Stimulated activated CD4-positive, alpha-beta T cell treated with anti-CD3 and anti-CD28 coated beads, Interleukin-1b, Interleukin-23, amount 100 ng/mL, for 24 hours (primary cell): ENCODE results near the gene ZNF277.
A peak's percentile ranks its signal among the peaks of the same experiment; 100 is the strongest.

Experiments
- DNase-seq, 4 experiments: peaks; one replicate each; pipeline ENCODE4 v3.0.0-alpha.2; 2020; ENCODE audit warnings: low read depth in 4 of 4, low spot score in 1 of 4

The ZNF277 gene

GRCh38 chr7:112206238-112206990, at the start of gene ZNF277, which contains the start of gene DOCK4:
Gene ZNF277 (plus strand): TSS chr7:112206695. CDS start chr7:112206717, 22 bp downstream.
Gene DOCK4 (minus strand): TSS chr7:112206399. CDS start chr7:112206138, 261 bp downstream.
- peak; percentile 98 to 99 (median 98) for DNase-seq

GRCh38 chr7:112157072-112157471, 49.4 kb upstream of the ZNF277 start:
- DNase-seq = no peak

GRCh38 chr7:112159351-112159750, 47.1 kb upstream of the ZNF277 start:
- no peak for DNase-seq

- DNase-seq = no peak
Observed at GRCh38 chr7:112160130-112160770, 46.2 kb upstream of the ZNF277 start.

- no peak for DNase-seq
Observed at GRCh38 chr7:112160771-112161150, 45.7 kb upstream of the ZNF277 start.

GRCh38 chr7:112161253-112162141, 45.0 kb upstream of the ZNF277 start:
- no peak for DNase-seq

GRCh38 chr7:112162142-112162766, 44.2 kb upstream of the ZNF277 start:
- no peak for DNase-seq

- no peak for DNase-seq
Observed at GRCh38 chr7:112162784-112163506, 43.5 kb upstream of the ZNF277 start.

- no peak for DNase-seq
Observed at GRCh38 chr7:112167147-112167546, 39.3 kb upstream of the ZNF277 start.

- DNase-seq = no peak
Observed at GRCh38 chr7:112168915-112169314, 37.6 kb upstream of the ZNF277 start.

GRCh38 chr7:112171673-112172072, 34.8 kb upstream of the ZNF277 start:
- DNase-seq = no peak

GRCh38 chr7:112172870-112173567, 33.5 kb upstream of the ZNF277 start:
- DNase-seq = no peak

GRCh38 chr7:112173568-112173905, 33.0 kb upstream of the ZNF277 start:
- no peak for DNase-seq

GRCh38 chr7:112174192-112174591, 32.3 kb upstream of the ZNF277 start:
- DNase-seq = no peak

GRCh38 chr7:112176241-112176640, 30.3 kb upstream of the ZNF277 start:
- DNase-seq = no peak

GRCh38 chr7:112176693-112177415, 29.6 kb upstream of the ZNF277 start:
- no peak for DNase-seq

- DNase-seq = no peak
Observed at GRCh38 chr7:112180223-112180622, 26.3 kb upstream of the ZNF277 start.

- no peak for DNase-seq
Observed at GRCh38 chr7:112182749-112183148, 23.7 kb upstream of the ZNF277 start.

GRCh38 chr7:112183266-112183665, 23.2 kb upstream of the ZNF277 start:
- no peak for DNase-seq
